Right ventricle myocardium inferior (tissue), 1 donor: ENCODE results near the gene ABI2. TPM values are rescaled to one million over a fixed set of nuclear protein-coding genes. Genes with fewer than 3 reads are reported as not detected.

Experiments
- ATAC-seq: fragments of 200-7000 bp; cut with Tn5 transposase; one replicate; pipeline ENCODE4 v1.9.1; 2020; ENCODE audit warnings: mild to moderate bottlenecking, moderate library complexity
- DNase-seq: peaks from one replicate; pipeline ENCODE4 v3.0.0; 2021; ENCODE audit errors: missing footprints
- intact Hi-C: fragments of 100-400 bp; cut with DNase I; formaldehyde crosslinking; loops from one replicate; pipeline ENCODE4 v1.11.0; 2022
- total RNA-seq: library from RNA; stranded (reverse); fragmentation: NEBNext Ultra II Directional; extraction: Animal tissue kit (Norgen Biotek cat#: 25700); gene quantifications from one replicate; pipeline ENCODE4 v1.2.1, GENCODE V29; 2021
- donor health status: DM: no; HTN: yes; CAD: no; lungs with severe emphysema.

The ABI2 gene
- total RNA-seq, 1 donor from 2014 or later = 43.5 TPM

DNA sequence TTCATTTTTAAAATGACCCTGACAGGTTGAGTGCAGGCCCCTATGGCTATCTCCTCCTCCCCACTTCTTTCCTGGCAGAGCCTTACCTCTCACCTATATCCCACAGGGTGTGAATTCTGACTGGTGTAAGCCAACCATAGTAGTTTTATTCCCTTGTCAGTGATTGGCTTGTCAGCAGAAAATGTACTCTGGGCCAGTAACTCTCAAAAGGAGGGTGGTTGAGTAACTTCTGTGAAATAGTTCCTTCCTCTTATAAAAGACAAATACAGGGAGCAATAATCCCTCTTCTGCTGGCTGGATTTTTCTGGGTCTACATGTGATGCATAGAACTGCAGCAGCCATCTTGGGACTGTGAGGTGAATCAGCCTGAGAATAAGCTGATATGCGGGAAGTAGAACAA is 123.5 kb downstream of the ABI2 start:
- no peak for DNase-seq
- ATAC-seq = no peak
- intact Hi-C loops = loop anchor here (5.0 to 10.0 kb wide), 2 partner anchors 187 to 224 kb away; no protein-coding TSS in a partner anchor

DNA sequence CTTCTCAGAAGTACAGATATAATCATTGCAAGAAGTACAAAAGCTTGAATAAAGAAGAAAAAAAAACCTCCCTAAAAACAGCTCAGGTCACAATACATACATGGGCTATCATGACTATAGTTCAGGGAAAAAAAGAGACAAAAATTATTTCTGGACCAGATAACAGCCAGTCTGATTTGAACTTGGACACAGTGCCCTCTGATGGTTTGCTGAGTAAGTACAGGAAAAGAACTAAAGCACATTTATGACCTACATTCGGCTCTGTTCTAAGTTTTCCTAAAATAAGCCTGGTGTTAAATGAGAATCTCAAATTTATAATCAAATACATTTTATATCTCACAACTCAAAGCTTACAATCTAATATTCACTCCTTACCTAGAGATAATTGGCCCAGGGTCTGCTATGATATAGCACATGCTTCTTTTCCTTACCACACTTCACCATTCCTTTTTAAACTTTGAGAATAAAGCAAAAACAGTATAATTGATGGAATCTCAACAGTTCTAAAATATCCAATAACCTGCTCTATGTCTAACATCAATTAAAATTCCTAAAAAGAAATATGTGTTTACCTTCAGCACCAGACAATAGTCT is 125.8 kb downstream of the ABI2 start:
- ATAC-seq = peak; percentile 78
- intact Hi-C loops = loop anchor here (5.0 to 10.0 kb wide), 2 partner anchors 189 to 227 kb away; no protein-coding TSS in a partner anchor
- no peak for DNase-seq

DNA sequence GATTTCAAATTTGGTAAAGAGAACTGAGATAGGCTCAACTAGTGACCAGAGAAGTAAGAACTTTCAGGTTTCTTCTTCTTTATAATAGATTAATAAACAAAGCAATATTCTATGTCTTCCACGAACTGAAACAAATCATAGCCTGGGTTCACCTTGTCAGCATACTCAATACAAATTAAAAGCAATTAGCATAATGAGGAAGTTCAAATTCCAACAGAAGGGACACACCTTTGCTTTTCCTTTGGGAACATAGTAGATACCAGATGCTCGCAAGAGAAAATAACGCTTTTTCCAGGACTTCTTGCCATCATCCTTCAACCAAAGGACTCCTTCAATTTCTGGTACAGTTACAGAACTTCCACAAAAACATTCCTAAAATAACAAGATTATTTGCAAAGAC is 127.0 kb downstream of the ABI2 start:
- no peak for ATAC-seq
- intact Hi-C loops = loop anchor here (10.0 kb wide), 1 partner anchor 190 kb away; no protein-coding TSS in a partner anchor
- DNase-seq = no peak

GRCh38 chr2:203461746-203462145 is 133.6 kb downstream of the ABI2 start:
- ATAC-seq (no peak), DNase-seq (no peak)
- intact Hi-C loops = no loop called here

GRCh38 chr2:203462308-203462707 is 134.1 kb downstream of the ABI2 start:
- intact Hi-C loops = no loop called here
- ATAC-seq (no peak), DNase-seq (no peak)

- intact Hi-C loops = no loop called here
- DNase-seq = no peak
- no peak for ATAC-seq
Measured at GRCh38 chr2:203463266-203463678, 135.1 kb downstream of the ABI2 start.

DNA sequence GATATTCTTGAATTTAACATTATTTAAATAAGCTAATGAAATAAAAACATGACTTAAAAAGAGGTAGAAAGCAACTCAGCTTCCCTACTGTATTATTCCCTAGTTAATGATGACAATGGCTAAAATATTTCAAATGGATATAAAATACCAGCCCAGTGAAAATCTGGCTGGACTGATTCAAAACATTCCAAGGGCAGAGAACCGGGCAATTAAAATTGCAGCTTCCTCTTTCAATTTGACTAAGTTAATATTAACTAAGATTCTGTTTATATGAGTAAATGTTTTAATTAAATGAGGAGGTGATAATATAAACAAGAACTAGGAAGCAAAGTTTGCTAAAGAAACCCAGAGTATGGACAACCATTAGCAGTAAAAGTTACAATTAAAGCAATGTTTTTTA is 141.4 kb downstream of the ABI2 start:
- intact Hi-C loops = no loop called here
- ATAC-seq (no peak), DNase-seq (no peak)

DNA sequence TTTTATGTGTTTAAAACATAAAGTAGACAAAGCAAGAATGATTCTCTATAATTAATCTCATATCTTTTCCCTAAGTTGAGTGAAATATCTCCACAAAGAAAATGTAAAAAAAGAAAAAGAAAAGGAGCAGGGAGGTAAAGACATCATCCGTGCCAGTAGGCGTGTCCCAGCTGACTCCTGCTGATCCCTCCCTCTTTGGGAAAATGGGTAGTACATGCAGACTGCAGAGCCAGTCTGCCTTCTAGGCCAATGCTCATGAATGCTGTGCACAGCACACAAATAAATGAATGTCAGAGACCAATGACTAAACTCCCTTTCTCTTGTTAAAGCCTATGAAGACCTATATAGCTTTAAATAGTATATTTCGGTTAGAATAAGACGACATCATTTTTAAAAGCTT is 142.2 kb downstream of the ABI2 start:
- no peak for DNase-seq
- intact Hi-C loops = no loop called here
- no peak for ATAC-seq

DNA sequence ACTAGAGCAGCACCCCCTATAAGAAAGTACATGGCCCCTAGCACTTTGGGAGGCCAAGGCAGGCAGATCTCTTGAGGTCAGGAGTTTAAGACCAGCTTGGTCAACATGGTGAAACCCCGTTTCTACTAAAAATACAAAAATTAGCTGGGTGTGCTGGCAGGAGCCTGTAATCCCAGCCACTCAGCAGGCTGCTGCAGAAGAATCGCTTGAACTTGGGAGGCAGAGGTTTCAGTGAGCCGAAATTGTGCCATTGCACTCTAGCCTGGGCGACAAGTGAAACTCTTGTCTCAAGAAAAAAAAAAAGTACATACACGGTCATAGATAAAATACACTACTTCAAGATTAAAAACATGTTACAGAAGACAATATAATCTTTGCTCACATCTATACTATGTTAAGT is 143.1 kb downstream of the ABI2 start:
- ATAC-seq (no peak), DNase-seq (no peak)
- intact Hi-C loops = no loop called here

- no peak for ATAC-seq
- DNase-seq = no peak
- intact Hi-C loops = no loop called here
Measured at GRCh38 chr2:203476881-203477280, 148.7 kb downstream of the ABI2 start.

DNA sequence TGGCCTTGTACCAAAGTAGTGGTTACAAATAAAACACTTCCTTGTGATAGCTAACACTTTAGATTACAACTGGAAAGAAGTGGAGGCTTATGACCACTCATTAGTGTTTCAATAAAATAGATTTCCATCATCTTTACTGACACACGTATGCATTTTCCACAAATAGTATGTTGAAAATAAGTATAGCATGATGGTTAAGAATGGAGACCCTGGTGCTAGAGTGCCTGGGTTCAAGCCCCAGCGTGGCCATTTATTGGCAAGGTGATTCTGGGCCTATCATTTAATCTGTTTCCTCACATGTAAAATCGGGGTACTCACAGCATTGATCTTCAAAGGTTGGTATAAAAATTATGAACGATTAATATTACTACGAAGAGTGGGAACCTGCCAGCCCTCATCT is 152.4 kb downstream of the ABI2 start:
- DNase-seq (no peak), ATAC-seq (no peak)
- intact Hi-C loops = no loop called here

DNA sequence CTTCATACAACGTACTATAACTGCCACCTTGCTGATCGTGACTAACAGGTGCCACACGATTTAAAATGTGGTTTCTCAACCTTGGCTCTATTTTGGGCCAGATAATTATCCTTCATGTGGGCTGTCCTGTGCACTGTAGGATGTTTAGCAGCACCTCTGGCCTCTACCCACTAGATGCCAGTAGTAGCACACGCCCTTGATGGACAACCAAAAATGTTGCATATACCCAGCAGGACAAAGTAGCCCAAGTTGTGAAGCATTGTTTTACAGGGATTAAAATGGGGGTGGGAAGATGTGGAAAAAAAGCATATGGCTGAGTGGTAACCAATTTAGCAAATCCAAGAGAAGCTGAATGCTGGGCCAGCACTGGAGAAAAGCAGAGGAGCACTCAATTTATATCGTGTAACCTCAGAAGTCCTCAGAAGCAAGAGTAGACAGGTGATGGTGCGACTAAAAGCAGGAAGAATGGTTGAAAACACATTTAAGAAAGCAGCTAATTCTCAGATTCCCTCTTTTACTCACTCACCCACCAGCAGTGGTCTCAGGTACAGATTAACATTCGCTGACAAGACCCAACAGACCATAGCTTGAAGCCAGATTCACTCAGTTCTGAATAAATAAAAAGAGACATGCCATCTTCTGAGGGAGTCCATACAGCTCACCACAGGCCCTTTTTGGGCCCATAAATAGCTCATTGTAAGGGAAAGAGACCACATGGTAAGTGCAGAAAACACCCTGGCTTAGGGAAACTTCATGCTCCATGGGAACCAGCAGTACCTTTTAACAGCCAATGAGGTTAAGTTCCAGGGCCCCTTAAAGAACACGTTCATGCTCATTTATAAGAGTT is 156.3 kb downstream of the ABI2 start:
- intact Hi-C loops = loop anchor here (2.0 kb wide), 3 partner anchors 166 to 424 kb away; no protein-coding TSS in a partner anchor
- peak; percentile 87 for ATAC-seq
- DNase-seq = no peak

- ATAC-seq = no peak
- no peak for DNase-seq
- intact Hi-C loops = no loop called here
Measured at GRCh38 chr2:203489531-203489930, 161.3 kb downstream of the ABI2 start.

- DNase-seq (no peak), ATAC-seq (no peak)
- intact Hi-C loops = no loop called here
Measured at GRCh38 chr2:203490391-203490790, 162.2 kb downstream of the ABI2 start.

DNA sequence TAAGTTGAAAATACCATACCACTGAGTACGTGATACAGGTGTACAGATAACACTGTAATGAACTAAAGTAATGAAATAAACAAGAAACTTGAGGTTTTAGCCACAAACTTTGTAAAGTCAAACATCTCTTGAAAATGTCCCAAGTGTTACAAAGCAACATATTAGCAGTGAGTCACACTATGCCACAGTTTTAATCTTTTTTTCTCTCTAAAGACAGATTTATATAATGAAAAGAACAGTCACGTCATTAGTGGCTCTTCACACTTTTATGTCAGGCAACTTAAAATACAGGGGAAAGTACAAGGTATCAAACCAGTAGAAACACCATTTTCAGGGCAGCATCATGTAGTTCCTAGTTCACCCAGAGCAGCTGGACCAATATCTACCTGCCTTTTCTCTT is 164.8 kb downstream of the ABI2 start:
- no peak for ATAC-seq
- DNase-seq = no peak
- intact Hi-C loops = no loop called here

Other genes starting within 250 kb of the ABI2 start
- gene CYP20A1, start 89.4 kb upstream of the ABI2 start, total RNA-seq = 11.4 TPM
- 15.1 TPM for gene RAPH1, start 206.9 kb downstream of the ABI2 start, total RNA-seq